K562 (cell line): Measurements from ENCODE around the gene ACKR3.

Experiments used
- CTCF ChIP-seq, 3 experiments: IDR thresholded peaks in 2 of 3; conservative IDR thresholded peaks in 1 of 3; 2 replicates each; pipeline ENCODE4 v1.5.1; 2011 to 2012; ENCODE audit warnings: low read length in 3 of 3, mild to moderate bottlenecking in 3 of 3, control low read depth in 2 of 3, improper control_type of control experiment in 1 of 3, inconsistent platforms in 1 of 3, low read depth in 1 of 3, mixed read lengths in 1 of 3, moderate library complexity in 1 of 3; ENCODE audit not compliant: insufficient read depth in 2 of 3
- ELF4 ChIP-seq: fragments of 450-650 bp; formaldehyde crosslinking; IDR thresholded peaks from 2 replicates; pipeline ENCODE4 v1.4.0; 2022; ENCODE audit warnings: missing genetic modification characterization
- HNRNPH1 ChIP-seq: fragments of 200-400 bp; formaldehyde crosslinking; optimal IDR thresholded peaks from 2 replicates; pipeline ENCODE3; 2017; ENCODE audit warnings: low read depth, mild to moderate bottlenecking, low read length, moderate library complexity
- KDM4B ChIP-seq, 2 experiments: fragments of 450-650 bp in 1 of 2; sonication (generic) in 1 of 2; IDR thresholded peaks; 2 replicates each; pipeline ENCODE4 v1.6.1; 2016 to 2017; ENCODE audit warnings: borderline replicate concordance in 2 of 2, antibody characterized with exemption in 1 of 2, low read depth in 1 of 2, mild to moderate bottlenecking in 1 of 2
- NBN ChIP-seq: fragments of 450-650 bp; IDR thresholded peaks from 2 replicates; pipeline ENCODE4 v1.6.1; 2016; ENCODE audit warnings: low read depth, mild to moderate bottlenecking
- PHB ChIP-seq: fragments of 250-450 bp; sonication (Bioruptor Pico); IDR thresholded peaks from 2 replicates; pipeline ENCODE4 v1.5.0; 2021
- RCOR1 ChIP-seq, 2 experiments: IDR thresholded peaks; 2 replicates each; pipeline ENCODE4 v1.6.1; 2012; ENCODE audit warnings: low read depth in 2 of 2, low read length in 2 of 2, borderline replicate concordance in 1 of 2, improper control_type of control experiment in 1 of 2
- SAP30 ChIP-seq: fragments of 200-600 bp; sonication (generic); IDR thresholded peaks from 2 replicates; pipeline ENCODE4 v1.6.1; 2012; ENCODE audit warnings: borderline replicate concordance, low read depth, mild to moderate bottlenecking, moderate library complexity, low read length, control low read depth, inconsistent platforms; ENCODE audit not compliant: insufficient read depth, poor library complexity, severe bottlenecking
- SIN3A ChIP-seq, 2 experiments: fragments of 150-350 bp in 1 of 2; IDR thresholded peaks; 2 replicates each; pipeline ENCODE4 v1.6.1; 2011 to 2016; ENCODE audit warnings: borderline replicate concordance in 2 of 2, low read depth in 2 of 2, low read length in 2 of 2, mild to moderate bottlenecking in 2 of 2, moderate library complexity in 2 of 2; ENCODE audit not compliant: control insufficient read depth in 1 of 2
- ZBTB26 ChIP-seq: fragments of 450-650 bp; formaldehyde crosslinking; IDR thresholded peaks from 2 replicates; pipeline ENCODE4 v1.4.0; 2022; ENCODE audit warnings: missing genetic modification characterization
- ZNF695 ChIP-seq: fragments of 450-650 bp; formaldehyde crosslinking; IDR thresholded peaks from 2 replicates; pipeline ENCODE4 v1.4.0; 2020; ENCODE audit warnings: mild to moderate bottlenecking, moderate library complexity
- TF ChIP-seq, protein P1 (sequence below), 2 experiments: fragments of 450-650 bp; formaldehyde crosslinking in 1 of 2; IDR thresholded peaks; 2 replicates each; pipeline versions ENCODE4 v1.4.0 to v1.6.1; 2014 to 2020; ENCODE audit warnings: mild to moderate bottlenecking in 2 of 2, borderline replicate concordance in 1 of 2, low read depth in 1 of 2

- TF ChIP-seq RCOR1 (IDR thresholded peaks at IDR 0.05; ENCODE audit: borderline replicate concordance in 1 of 2, low read depth in 2 of 2, low read length in 2 of 2), result no peak
- no peak for TF ChIP-seq HNRNPH1
- no peak for TF ChIP-seq SAP30
- TF ChIP-seq ZBTB26, result no peak
- TF ChIP-seq CTCF (IDR thresholded peaks at IDR 0.05 in 2 of 3, conservative IDR thresholded peaks at IDR 0.05 in 1 of 3; ENCODE audit: insufficient read depth in 2 of 3, low read depth in 1 of 3, low read length in 3 of 3), result no peak
- no peak for TF ChIP-seq ZNF695 (CRISPR knock-in tag)
- no peak for TF ChIP-seq PHB (CRISPR knock-in tag)
- TF ChIP-seq SIN3A (IDR thresholded peaks at IDR 0.05; ENCODE audit: borderline replicate concordance in 2 of 2, control insufficient read depth in 1 of 2, low read depth in 2 of 2, low read length in 2 of 2), result no peak
- no peak for TF ChIP-seq ELF4
- TF ChIP-seq, protein P1, sequence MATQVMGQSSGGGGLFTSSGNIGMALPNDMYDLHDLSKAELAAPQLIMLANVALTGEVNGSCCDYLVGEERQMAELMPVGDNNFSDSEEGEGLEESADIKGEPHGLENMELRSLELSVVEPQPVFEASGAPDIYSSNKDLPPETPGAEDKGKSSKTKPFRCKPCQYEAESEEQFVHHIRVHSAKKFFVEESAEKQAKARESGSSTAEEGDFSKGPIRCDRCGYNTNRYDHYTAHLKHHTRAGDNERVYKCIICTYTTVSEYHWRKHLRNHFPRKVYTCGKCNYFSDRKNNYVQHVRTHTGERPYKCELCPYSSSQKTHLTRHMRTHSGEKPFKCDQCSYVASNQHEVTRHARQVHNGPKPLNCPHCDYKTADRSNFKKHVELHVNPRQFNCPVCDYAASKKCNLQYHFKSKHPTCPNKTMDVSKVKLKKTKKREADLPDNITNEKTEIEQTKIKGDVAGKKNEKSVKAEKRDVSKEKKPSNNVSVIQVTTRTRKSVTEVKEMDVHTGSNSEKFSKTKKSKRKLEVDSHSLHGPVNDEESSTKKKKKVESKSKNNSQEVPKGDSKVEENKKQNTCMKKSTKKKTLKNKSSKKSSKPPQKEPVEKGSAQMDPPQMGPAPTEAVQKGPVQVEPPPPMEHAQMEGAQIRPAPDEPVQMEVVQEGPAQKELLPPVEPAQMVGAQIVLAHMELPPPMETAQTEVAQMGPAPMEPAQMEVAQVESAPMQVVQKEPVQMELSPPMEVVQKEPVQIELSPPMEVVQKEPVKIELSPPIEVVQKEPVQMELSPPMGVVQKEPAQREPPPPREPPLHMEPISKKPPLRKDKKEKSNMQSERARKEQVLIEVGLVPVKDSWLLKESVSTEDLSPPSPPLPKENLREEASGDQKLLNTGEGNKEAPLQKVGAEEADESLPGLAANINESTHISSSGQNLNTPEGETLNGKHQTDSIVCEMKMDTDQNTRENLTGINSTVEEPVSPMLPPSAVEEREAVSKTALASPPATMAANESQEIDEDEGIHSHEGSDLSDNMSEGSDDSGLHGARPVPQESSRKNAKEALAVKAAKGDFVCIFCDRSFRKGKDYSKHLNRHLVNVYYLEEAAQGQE (IDR thresholded peaks at IDR 0.05; ENCODE audit: borderline replicate concordance), result no peak
- TF ChIP-seq, protein P1 (CRISPR knock-in tag; IDR thresholded peaks at IDR 0.05; ENCODE audit: low read depth), result no peak
- no peak for TF ChIP-seq NBN
- TF ChIP-seq KDM4B (IDR thresholded peaks at IDR 0.05; ENCODE audit: borderline replicate concordance in 2 of 2, low read depth in 1 of 2), result no peak
Measured at GRCh38 chr2:236614551-236614950, 44.9 kb downstream of the ACKR3 start.
